ENCODE measurements around the gene DCT. TPM values are rescaled to one million over a fixed set of nuclear protein-coding genes. Genes with fewer than 3 reads are reported as not detected.

Gene DCT
- total and polyA plus RNA-seq, 2 of the 4 experiments (the other 2 are of a cell fraction), result not detected

DNA sequence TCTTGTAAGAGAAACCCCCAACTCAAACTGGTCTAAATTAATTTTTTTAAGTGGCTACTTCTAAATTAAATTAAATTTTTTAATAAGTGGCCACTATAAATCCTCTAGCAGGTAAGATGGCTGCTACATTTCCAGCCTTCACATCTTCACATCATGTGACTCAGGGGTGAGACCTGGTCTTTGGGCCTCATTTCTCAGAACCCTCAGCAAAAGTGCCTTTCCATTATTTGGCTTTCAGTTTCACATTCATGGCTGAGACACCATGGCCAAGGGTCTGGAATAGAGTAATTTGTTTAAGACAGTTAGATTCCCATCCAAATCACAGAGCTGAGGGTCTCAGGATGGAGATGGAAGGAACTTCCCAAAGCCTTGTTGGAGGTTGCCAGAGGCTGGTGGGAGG, 47.5 kb downstream of the DCT start:
- BruUV-seq (replicated peaks), result no TSS peak
- H2BK5ac ChIP-seq (ENCODE audit: low read depth, low read length, poor library complexity, severe bottlenecking), result no peak overlapping the region
- no peak for TF ChIP-seq FOS (IDR thresholded peaks at IDR 0.05; ENCODE audit: low read depth, low read length)
- TF ChIP-seq, protein P1, sequence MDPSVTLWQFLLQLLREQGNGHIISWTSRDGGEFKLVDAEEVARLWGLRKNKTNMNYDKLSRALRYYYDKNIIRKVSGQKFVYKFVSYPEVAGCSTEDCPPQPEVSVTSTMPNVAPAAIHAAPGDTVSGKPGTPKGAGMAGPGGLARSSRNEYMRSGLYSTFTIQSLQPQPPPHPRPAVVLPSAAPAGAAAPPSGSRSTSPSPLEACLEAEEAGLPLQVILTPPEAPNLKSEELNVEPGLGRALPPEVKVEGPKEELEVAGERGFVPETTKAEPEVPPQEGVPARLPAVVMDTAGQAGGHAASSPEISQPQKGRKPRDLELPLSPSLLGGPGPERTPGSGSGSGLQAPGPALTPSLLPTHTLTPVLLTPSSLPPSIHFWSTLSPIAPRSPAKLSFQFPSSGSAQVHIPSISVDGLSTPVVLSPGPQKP (IDR thresholded peaks at IDR 0.05; ENCODE audit: borderline replicate concordance, low read depth, low read length), result no peak
- TF ChIP-seq USF2 (IDR thresholded peaks at IDR 0.05; ENCODE audit: low read depth, low read length), result no peak
- TF ChIP-seq POLR2A (IDR thresholded peaks at IDR 0.05; ENCODE audit: low read depth, low read length), result no peak
- TF ChIP-seq RAD21 (IDR thresholded peaks at IDR 0.05; ENCODE audit: low read length), result no peak
- no peak for TF ChIP-seq MAFK (IDR thresholded peaks at IDR 0.05; ENCODE audit: low read depth, low read length)
- no peak for TF ChIP-seq RCOR1 (IDR thresholded peaks at IDR 0.05; ENCODE audit: insufficient replicate concordance, low read length)
- no peak overlapping the region for H3K14ac ChIP-seq (replicated peaks; ENCODE audit: low read depth, low read length)
- no peaks in the 10 kb centered on the region for H3K4me1 ChIP-seq (ENCODE audit: control insufficient read depth, insufficient read depth, low read length)
- ATAC-seq (ENCODE audit: low read depth), result no peak
- no peak overlapping the region for H4K5ac ChIP-seq (ENCODE audit: low read depth, low read length)
- H3K4me2 ChIP-seq (ENCODE audit: low read depth, low read length), result no peak overlapping the region
- dilution Hi-C loops (cut with HindIII; ENCODE audit: low sequenced_read_pairs, unreplicated experiment) (no loop called here), in situ Hi-C loops (cut with MboI; ENCODE audit: low sequenced_read_pairs) (no loop called here), intact Hi-C loops (cut with micrococcal nuclease) (no loop called here)
- no peaks in the 10 kb centered on the region for H3K36me3 ChIP-seq (ENCODE audit: control insufficient read depth, insufficient read depth, low read length)
- ChIA-PET POLR2A (ENCODE audit: unreplicated experiment) (no interaction called here), CTCF (no interaction called here)
- H2AK9ac ChIP-seq (replicated peaks; ENCODE audit: low read depth, low read length, poor library complexity), result no peak overlapping the region
- H3K9me1 ChIP-seq (ENCODE audit: insufficient read depth, low read length), result no peaks in the 10 kb centered on the region; the same call in 1 of the 2 replicates
- no peak overlapping the region for H3K27ac ChIP-seq (ENCODE audit: insufficient read depth, low read length)
- H2AK5ac ChIP-seq (ENCODE audit: low read depth, low read length), result no peak overlapping the region
- no peaks in the 10 kb centered on the region for H3K79me1 ChIP-seq (ENCODE audit: low read depth in 1 of 2, low read length in 2 of 2)
- no peak overlapping the region for H2BK20ac ChIP-seq (ENCODE audit: low read depth, low read length)
- H4K20me1 ChIP-seq (ENCODE audit: insufficient read depth, low read length), result no peaks in the 10 kb centered on the region
- no peak overlapping the region for H3K56ac ChIP-seq (ENCODE audit: extremely low read depth, insufficient read depth, low read length)
- no peak overlapping the region for H3K23ac ChIP-seq (ENCODE audit: low read depth, low read length)
- H4K8ac ChIP-seq (ENCODE audit: low read depth in 2 of 2, low read length in 2 of 2), result no peak overlapping the region
- H4K91ac ChIP-seq (ENCODE audit: insufficient read depth, low read depth, low read length), result no peak overlapping the region
- no peak overlapping the region for H3K4ac ChIP-seq (ENCODE audit: low read depth, low read length)
- no peaks in the 10 kb centered on the region; the same call in none of the 2 replicates for H3K27me3 ChIP-seq (ENCODE audit: control insufficient read depth, insufficient read depth, low read length)
- H3K4me3 ChIP-seq (ENCODE audit: insufficient read depth, low read depth, low read length), result no peak overlapping the region
- H3K9ac ChIP-seq (ENCODE audit: low read depth, low read length), result no peak overlapping the region
- DNase-seq, result no peak
- no peak overlapping the region for H3K18ac ChIP-seq (ENCODE audit: low read depth, low read length)
- no peak overlapping the region for H2BK15ac ChIP-seq (ENCODE audit: low read depth, low read length)
- H2BK120ac ChIP-seq (ENCODE audit: low read depth, low read length), result no peak overlapping the region
- no peaks in the 10 kb centered on the region; the same call in 1 of the 2 replicates for H3K9me3 ChIP-seq (ENCODE audit: control insufficient read depth, insufficient read depth, low read length)
- H2AFZ ChIP-seq (replicated peaks; ENCODE audit: low read length, poor library complexity), result no peak overlapping the region

Measured in IMR-90 (cell line).